Mucosa of gallbladder (tissue), 1 donor: ENCODE data around the gene SLC1A3. TPM values are rescaled to one million over a fixed set of nuclear protein-coding genes. Genes with fewer than 3 reads are reported as not detected.
"Not testable (repeated sequence)": the region's sequence is repeated elsewhere in the genome, so short reads cannot be mapped to it uniquely, and the experiment has no call there.

ENCODE experiments used
- DNase-seq: peaks from one replicate; pipeline ENCODE4 v3.0.0-alpha.2; 2020; ENCODE audit warnings: low spot score
- total RNA-seq: library from RNA; stranded (reverse); gene quantifications from one replicate; pipeline ENCODE4 v1.2.1, GENCODE V29; 2021
- donor health status: DM: no; HTN: no; CAD: no.

The SLC1A3 gene
- total RNA-seq: 26.2 TPM

DNA sequence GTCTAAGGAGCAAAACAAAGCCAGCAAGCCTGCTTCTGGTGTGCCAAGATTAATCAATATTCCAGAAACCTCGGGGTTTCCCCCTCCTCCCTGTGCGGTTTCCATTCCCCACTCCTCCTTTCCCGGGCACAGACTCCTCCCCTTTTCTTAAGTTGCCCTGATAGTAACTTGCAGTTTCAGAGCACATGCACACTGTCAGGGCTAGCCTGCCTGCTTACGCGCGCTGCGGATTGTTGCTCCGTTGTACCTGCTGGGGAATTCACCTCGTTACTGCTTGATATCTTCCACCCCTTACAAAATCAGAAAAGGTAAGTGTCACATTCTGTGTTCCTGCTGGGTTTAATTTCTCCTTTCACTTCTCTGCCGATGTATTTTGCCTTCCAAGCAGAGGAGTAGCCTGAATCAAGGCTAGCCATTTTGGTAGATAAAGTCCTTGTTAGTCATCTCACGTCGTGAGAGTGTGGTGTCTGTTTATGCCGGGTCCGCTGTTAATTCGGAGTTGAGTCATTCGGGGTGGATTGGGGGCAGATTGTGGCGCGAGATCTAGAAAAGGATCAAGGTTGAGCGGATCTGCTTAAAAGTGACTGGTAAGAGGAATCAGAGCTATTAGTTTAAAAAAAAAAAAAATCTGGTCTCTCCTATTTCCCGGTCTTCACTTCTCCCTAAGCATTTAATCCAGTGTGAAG is at the start of gene SLC1A3:
TSS of gene SLC1A3 (plus strand) at position 179 of the 686 bp plus-strand sequence. CDS start 1,818 bp downstream, outside the sequence.
- DNase-seq: peak; percentile 47

DNA sequence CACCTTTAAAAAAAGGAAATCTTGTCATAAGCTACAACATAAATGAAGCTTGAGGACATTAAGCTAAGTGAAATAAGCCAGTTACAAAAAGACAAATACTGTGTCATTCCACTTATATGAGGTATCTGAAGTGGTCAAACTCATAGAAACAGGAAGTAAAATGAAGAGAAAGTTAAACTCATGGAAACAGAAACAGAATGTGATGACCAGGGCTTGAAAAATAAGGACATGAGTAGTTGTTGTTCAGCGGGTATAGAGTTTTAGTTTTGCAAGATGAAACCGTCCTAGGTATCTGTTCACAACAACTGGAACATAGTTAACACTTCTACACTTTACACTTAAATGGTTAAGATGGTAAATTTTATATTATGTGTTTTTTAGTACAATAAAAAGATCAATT is 47.8 kb upstream of the SLC1A3 start:
- DNase-seq: no peak

DNA sequence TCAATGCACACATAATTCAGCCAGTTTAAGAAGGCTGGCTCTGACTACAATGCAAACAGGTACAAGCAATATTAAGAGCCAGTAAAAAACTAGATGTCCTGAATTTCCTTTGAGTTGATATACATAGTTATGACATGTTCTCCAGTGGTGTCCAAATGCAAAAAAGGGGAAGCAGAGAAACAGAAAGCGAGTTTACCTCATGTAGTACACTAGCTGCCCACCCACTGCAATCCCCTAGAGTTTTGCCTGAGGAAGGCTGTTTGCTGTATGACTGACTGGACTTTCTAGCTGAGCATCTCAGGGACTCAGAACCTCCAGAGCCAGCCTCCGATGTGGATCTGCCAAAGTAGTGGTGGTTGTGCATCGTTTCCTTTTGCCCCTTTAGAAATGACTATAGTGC is 44.8 kb upstream of the SLC1A3 start:
- no peak for DNase-seq

DNA sequence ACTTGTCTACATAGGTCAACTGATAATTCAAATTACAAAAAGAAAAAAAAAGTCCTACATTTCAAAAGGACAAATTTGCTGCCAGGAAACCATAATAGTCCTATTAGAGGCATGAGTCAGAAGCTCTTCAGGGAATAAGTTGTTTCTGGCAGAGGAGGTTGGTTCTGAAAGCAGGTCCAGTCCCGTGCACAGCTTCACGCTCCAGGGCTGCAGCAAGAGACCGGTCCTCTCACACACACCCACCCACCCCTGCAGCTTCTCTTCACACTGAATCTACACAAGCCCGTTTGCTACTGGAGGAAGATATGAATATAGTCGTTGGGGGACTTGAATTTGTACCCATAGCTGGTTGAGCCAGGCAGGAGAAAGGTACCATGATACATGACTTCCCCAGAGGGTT is 36.9 kb upstream of the SLC1A3 start:
- DNase-seq: no peak

DNA sequence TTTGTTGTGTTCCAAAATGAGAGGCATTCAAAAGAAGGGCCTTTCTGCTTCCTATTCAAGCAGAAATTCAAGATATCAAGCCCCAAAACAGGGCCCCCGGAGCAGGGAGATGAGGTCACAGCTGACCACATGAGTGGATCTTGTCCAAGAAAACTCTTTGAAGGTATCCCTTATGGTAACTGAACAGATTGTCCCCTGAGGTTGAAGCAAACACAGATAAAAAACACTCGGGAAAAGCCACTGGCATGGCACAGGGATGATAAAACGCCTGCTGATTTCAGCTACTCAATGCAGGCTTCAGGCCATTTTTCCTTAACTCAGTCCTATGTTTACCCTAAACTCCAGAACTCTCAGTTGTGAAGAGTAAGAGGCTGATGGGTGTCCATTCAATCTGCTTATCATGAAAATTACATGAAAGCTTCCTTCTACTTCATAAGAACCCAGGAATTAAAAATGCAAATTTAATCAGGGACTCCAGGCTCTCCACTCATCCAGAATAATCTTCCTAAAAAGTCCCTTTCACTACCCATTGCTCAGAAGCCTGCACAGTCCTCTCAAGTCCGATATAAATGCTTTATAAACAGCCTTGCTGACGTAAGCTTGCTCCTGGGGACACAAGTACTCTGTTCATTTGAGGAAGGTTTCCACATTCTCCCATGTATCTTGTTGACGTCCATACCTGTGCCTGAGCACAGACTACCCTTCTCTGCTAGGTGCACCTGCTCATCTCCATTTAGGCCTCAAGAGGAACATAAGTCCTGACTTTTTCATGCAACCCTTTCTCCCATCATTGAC is 35.9 kb upstream of the SLC1A3 start:
- peak; percentile 11 for DNase-seq

DNA sequence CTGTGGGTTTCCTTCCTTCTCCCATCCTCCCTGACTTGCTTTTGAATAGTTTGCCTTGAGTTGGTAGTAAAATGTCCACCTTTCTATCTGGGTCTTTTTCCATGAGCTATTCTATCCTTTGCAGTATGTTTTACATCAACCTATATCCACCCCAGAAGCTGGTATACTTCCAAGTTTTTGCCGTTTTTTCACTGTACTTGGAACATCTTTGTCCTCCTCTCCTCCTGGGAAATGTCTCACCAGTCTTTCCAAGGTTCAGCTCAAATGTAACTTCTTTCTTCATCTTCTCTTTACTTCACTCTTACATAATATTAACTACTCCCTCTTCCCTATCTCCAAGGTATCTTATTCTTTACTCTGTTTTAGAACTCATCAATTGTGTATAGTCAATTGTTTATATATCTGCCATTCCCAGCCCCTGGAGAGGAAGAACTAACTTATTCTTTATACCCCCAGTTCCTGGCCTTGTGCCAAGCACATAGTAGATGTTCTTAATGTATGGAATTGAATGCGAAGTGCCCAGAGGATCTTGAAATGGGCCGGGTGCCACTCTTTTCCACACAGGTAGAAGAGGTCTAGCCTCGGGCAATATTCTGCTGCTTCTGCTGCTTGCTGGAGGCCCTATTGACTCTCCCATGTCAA is 34.9 kb upstream of the SLC1A3 start:
- DNase-seq: no peak

DNA sequence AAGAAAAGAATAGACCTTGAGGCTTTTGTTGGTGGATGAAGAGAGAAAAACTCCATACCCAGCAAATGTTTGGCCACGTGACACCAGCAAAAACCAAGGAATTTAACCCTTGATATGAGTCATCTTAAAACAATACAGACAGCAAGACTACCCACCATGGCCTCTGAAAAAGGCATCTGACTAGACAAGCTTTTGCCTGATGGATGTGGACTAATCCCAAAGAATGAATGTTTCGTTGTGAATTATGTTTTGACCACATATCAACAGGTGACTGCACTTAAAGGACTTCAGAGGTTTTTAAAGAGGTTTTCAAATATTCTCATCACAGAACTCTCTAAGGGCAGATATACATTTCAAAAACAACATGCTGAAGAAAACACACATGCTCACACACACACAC is 33.0 kb upstream of the SLC1A3 start:
- DNase-seq: no peak

DNA sequence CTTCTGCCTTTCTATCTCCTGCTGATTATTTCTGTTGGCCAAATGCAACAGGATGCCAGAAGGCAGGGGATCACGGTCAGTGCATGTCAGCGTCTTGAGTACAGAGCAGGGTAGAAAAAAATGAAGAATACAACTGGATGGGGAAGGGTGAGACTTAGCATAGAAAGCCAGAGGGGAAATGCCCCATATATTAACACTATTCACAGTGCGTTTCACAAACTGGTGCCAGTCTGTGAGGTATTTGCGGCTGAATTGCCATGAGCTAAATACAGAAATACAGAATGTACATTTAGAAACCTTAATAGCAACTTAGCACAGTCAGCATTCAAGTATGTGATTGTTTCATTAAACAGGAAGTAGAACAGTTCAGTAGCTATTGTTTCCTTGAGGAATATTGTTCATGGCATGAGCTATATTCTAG is 31.0 kb upstream of the SLC1A3 start:
- DNase-seq: no peak

DNA sequence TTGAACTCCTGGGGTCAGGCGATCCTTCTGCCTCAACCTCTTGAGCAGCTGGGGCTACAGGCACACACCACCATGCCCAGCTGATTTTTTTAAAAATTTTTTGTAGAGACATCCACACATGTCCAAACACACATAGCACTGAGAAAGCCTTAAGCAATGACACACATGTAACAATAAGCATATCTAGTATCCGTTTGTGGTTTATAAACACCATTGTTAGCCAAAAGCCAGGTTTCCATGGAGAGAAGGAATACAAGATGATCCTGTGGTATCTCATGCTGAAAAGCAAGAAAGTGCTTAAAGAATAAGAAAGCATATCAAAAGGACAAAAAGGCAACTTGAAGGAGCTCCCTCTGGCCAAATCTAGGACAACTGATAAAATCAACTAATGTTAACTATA is 29.7 kb upstream of the SLC1A3 start:
- no peak for DNase-seq

DNA sequence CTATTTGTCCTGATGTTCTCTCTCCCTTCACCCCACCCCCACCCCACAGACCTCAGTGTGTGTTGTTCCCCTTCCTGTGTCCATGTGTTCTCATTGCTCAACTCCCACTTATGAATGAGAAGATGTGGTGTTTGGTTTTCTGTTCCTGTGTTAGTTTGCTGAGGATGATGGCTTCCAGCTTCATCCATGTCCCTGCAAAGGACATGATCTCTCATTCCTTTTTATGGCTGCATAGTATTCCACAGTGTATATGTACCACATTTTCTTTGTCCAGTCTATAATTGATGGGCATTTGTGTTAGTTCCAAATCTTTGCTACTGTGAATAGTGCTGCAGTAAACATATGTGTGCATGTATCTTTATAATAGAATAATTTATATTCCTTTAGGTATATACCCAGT is 26.5 kb upstream of the SLC1A3 start:
- DNase-seq: not testable (repeated sequence)

DNA sequence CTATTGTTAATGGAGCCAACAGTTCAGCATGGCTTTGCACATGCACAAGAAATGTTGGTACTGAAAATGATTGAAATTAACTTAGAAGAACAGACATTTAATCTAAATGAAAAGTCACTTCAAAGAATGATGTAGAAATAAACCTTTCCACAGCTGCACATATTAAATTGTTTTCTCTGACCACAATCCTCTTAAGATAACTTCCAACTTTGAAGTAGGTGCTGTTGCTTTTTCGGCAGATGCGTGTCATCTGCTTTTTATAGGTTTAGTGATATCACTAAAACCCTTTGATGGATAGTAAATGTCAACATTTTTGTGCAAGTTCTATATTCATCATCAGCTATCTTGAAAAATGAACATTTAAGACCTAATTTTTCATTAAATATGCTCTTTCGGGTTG is 25.3 kb upstream of the SLC1A3 start:
- DNase-seq: no peak

DNA sequence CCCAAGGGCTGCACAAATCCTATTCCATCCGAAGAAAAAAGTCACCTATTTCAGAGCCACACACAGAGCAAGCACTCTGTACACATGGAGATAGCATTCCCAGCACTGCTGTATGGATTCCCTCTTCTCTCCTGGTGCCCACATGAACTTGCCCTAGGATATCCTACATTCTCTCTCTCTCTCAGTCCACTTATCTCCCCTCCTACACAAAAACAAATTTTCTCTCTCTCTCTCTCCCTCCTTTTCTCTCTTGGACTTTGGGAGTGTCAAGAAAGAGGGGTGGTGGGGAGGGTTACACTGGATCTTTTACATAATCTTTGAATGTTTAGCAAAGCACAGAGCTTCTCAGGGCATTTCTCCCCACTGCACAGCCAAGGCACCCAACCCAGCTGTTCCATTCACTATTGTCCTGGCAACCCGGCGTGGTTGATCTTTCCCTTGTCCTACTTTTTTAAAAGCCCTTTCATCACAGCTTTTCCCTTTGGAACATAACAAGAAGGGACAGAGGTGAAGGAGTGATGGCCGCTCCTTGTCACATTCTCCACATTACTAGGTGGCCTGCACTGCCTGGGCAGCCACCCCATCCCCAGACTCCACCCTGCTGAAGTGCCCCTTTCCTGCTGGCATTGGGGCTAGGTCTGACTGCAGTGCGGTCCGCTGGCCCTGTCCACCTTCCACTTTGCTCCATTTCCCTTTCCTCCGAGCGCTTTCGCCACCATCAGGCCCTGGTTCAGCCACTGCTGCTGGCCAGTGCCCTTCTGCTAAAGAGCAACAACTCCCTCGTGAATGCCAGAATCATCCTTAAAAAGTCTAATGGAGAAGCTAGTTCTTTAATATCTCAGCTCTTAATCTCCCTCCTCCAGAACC is 22.2 kb upstream of the SLC1A3 start:
- DNase-seq: no peak

DNA sequence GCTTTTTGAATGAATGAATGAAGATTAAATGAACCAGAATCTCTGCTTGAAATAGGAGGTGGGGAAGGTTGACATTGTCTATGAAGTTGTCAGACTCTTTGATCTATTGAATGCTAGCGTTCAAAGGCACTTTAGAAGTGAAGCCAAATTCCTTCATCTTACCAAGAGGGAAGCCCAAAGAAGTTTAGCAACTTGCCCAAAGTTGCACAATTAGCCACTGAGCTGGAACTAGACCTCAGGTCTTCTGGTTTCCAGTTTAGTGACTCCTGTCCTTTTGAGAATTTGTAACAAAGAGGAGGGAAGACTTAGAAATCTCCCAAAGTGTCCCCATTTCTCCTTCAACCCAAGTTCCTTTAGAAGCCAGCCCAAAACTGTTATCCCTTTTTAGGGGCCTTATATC is 20.7 kb upstream of the SLC1A3 start:
- DNase-seq: no peak

DNA sequence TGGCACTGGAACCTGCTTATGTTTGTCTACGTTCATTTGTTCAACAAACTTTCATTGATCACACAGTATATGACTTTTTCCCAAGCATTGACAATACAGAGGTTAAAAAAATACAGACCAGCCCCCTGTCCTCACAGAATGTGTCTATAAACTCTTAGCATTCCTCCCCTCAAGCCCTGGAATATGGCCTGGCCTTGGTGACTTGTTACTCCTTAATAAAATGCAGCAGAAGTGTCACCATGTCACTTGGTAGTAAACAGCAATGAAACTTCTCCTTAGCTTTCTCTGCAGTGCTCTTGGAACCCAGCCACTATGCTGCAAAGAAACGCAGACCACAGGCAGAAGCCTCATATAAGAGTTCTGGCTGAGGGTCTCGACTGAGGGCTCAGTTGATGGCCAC is 19.1 kb upstream of the SLC1A3 start:
- DNase-seq: no peak

DNA sequence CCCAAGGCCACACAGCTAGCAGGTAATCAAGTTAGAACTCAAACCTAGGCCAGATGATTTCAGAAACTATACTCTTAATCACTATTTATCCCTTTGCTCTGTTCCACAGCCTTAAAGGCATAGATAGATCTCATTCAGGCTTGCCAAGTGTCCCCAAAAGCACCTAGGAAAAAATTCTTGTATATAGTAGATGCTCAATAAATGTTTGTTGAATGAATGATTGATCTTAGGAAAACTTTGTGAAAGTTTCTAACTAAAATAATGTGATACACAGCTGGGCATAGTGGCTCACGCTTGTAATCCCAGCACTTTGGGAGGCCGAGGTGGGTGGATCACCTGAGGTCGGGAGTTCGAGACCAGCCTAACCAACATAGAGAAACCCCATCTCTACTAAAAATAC is 16.7 kb upstream of the SLC1A3 start:
- DNase-seq: not testable (repeated sequence)

DNA sequence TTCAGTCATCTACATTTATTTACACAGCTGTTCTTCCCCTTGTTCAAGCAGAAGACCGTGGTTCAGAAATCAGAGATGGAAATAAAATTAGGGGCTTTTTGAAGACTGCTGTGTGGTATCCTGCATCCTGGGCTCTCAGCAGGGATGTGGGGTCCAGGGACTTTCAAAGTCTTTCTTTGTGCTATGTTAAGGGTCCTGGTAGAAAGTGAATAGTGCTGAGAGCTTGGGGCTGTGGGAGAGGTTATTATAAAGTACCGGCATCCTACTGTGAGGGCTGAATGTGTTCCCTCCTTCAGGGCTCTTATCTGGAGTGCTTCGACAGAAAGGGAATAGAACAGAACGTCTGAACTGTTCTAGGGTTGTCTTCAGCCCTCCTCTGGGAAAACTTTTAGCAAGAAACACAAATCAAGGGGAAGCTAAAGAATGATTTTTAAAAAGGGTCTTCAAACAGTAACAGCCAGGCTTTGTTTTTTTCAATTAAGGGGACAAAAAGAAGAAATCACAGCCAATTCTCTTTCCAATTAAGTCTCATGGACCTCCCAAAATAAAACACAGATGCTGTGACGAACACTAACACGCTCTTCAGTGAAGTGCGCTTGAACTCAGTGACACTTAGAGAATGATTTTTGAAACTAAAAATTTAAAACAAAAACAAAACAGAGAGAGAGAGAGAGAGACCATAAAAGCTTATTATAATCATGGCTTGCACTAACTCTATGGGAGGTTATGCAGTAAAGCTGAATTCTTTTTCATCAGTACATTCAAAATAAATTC is 15.7 kb upstream of the SLC1A3 start:
- DNase-seq: no peak

DNA sequence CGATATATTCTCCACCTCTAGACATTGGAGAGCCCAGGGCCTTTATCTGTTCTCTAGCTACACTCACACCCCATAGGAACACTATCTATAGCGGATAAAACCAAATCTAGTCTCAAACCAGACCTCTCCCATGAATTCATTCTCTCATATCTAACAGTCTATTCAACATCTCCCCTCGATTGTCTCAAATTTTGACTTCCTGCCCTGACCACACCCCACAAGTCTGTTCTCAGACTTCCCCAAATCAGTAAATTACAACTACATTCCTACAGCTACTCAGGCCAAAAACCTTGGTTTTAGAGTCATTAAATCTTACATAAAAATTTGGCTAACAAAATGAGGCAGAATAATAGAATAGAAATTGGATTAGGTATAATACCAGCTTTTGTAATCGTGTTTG is 12.5 kb upstream of the SLC1A3 start:
- no peak for DNase-seq

DNA sequence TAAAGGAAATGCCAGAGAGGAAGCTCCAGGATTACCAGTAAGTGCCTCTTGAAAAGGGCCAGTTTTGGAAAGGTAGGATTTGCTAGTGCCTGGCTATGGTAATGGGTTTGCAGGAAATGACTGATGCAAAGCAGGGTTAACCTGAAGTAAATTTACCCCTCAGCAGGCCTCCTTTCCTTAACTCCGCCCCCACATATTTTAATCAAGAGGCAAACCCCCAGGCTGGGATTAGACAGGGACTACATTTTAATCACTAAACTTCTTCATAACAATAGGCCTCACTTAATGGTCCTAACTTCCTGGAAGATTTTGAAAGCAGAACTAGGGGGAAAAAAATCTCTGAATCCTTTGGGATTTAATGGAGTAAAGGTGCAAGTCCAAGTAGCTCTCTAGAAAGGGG is 10.2 kb upstream of the SLC1A3 start:
- DNase-seq: no peak

DNA sequence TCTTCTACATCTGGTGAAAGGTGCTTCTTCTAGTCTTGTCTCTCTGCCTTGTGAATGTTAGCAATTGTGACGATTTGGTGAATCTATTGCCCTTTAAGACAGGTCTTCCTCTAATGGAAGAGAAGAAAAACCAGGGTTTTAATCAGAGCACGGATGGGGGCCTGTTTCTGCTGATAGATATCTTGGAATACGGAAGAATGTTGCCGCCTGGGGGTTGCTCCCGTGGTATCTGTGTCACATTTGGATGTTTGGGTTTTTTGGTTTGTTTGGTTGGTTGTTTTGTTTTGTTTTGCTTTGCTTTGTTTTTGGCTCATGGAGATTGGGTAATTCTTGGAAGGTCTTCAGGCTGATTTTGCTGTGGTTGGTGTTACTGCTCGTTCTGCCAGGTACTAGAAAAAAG is 9.7 kb upstream of the SLC1A3 start:
- DNase-seq: no peak

DNA sequence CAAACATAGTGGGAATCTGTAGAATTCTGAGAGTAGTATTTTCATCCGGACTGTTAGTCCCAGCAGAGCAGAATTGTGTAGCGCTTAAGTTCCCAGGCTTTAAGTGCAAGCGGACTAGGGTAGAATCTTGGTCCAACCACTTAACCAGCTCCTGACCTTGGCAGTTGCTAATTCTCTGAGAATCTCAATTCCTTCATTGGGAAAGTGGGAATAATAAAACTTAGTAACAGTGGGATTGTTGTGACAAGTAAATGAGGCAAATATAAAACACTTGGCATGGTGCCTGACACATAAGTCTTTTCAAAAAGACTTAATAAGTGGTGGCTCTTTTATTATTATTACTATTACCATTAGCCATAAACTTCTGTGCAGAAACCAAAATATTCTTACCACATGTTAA is 8.4 kb upstream of the SLC1A3 start:
- no peak for DNase-seq
